Kidney (tissue), 14 donors: Measurements from ENCODE around the gene FBXL7. TPM values are rescaled to one million over a fixed set of nuclear protein-coding genes. Genes with fewer than 3 reads are reported as not detected.
A peak's percentile ranks its signal among the peaks of the same experiment; 100 is the strongest.

Experiments
- DNase-seq, 5 donors: peaks; one replicate each; pipeline ENCODE4 v3.0.0-alpha.2; 2013 to 2020
- FAIRE-seq: peaks from 2 replicates; lab custom pipeline; 2012; peaks lifted over from hg19 to GRCh38; lab: Jason Lieb, UNC
- H3K27ac ChIP-seq, 2 donors: one replicate each; pipeline ENCODE4 v1.7.0; 2013; ENCODE audit warnings: low read depth in 2 of 2, low read length in 2 of 2, inconsistent platforms in 1 of 2
- H3K27me3 ChIP-seq: one replicate; pipeline ENCODE4 v1.7.1; 2013; ENCODE audit warnings: low read length, inconsistent platforms; ENCODE audit not compliant: control insufficient read depth, insufficient read depth
- H3K36me3 ChIP-seq, 3 donors: one replicate each; pipeline versions ENCODE4 v1.7.0 to v1.7.1; 2013; ENCODE audit warnings: low read length in 3 of 3, control low read depth in 1 of 3, inconsistent platforms in 1 of 3; ENCODE audit not compliant: insufficient read depth in 3 of 3, control insufficient read depth in 2 of 3
- H3K4me1 ChIP-seq, 3 donors: one replicate each; pipeline versions ENCODE4 v1.7.0 to v1.7.1; 2013; ENCODE audit warnings: low read length in 3 of 3, inconsistent platforms in 1 of 3, low read depth in 1 of 3; ENCODE audit not compliant: control insufficient read depth in 2 of 3, insufficient read depth in 2 of 3
- H3K4me3 ChIP-seq, 3 donors: one replicate each; pipeline versions ENCODE4 v1.7.0 to v1.8.1; 2013; ENCODE audit warnings: low read length in 3 of 3, control low read depth in 1 of 3, inconsistent platforms in 1 of 3
- H3K9ac ChIP-seq, 3 donors: one replicate each; pipeline versions ENCODE4 v1.7.0 to v1.7.1; 2013; ENCODE audit warnings: low read length in 3 of 3, control low read depth in 1 of 3, inconsistent platforms in 1 of 3
- H3K9me3 ChIP-seq, 3 donors: one replicate each; pipeline versions ENCODE4 v1.7.0 to v1.7.1; 2013; ENCODE audit warnings: low read length in 3 of 3, control low read depth in 1 of 3, inconsistent platforms in 1 of 3; ENCODE audit not compliant: control insufficient read depth in 2 of 3, insufficient read depth in 1 of 3
- CTCF ChIP-seq: IDR thresholded peaks from 3 replicates; pipeline ENCODE4 v1.5.1; 2012; ENCODE audit warnings: mild to moderate bottlenecking, moderate library complexity, borderline replicate concordance; ENCODE audit not compliant: insufficient read depth; ENCODE audit errors: extremely low read depth
- intact Hi-C: fragments of 100-400 bp; cut with DNase I; formaldehyde crosslinking; loops from one replicate; pipeline ENCODE4 v1.11.1; 2022
- polyA plus RNA-seq: library from polyadenylated mRNA; stranded (reverse); fragments of 350-450 nt; fragmentation: Illumina TruSeq; extraction: RNeasy Lipid Tissue Mini Kit (QIAGEN cat#74804); gene quantifications from one replicate; pipeline ENCODE4 v1.2.3, GENCODE V29; 2014; ENCODE audit warnings: low read depth, low replicate concordance; ENCODE audit not compliant: insufficient read depth
- total RNA-seq: library from RNA; stranded (reverse); fragmentation: NEBNext Ultra II Directional; extraction: Animal tissue kit (Norgen Biotek cat#: 25700); gene quantifications from one replicate; pipeline ENCODE4 v1.2.1, GENCODE V29; 2021
- donor health status: control.
- donor health status: control.
- donor health status: control.
- donor health status: control.
- donor health status: control.
- donor health status: DM: yes; HTN: yes; CAD: no.
- donor health status: Normal renal cell carcinoma (clear cell type).

The FBXL7 gene
- total and polyA plus RNA-seq, 2 donors from 2014 or later = 3.9 to 6.1 TPM

- Histone ChIP-seq H3K9me3 (no peaks in the 10 kb centered on the region), H3K27me3 (no peaks in the 10 kb centered on the region), H3K9ac (no peak overlapping the region), H3K4me1 (no peaks in the 10 kb centered on the region), H3K4me3 (no peak overlapping the region), H3K27ac (no peak overlapping the region), H3K36me3 (no peaks in the 10 kb centered on the region)
- TF ChIP-seq CTCF = no peak
- no peak for DNase-seq
- intact Hi-C loops = no loop called here
- FAIRE-seq = no peak
Observed at GRCh38 chr5:15571618-15572017, 71.6 kb downstream of the FBXL7 start.

GRCh38 chr5:15573590-15573989 is 73.6 kb downstream of the FBXL7 start:
- DNase-seq (no peak), FAIRE-seq (no peak)
- intact Hi-C loops = no loop called here
- TF ChIP-seq CTCF = no peak
- Histone ChIP-seq H3K27ac (no peak overlapping the region), H3K27me3 (no peaks in the 10 kb centered on the region), H3K36me3 (no peaks in the 10 kb centered on the region), H3K9me3 (no peaks in the 10 kb centered on the region), H3K9ac (no peak overlapping the region), H3K4me3 (no peak overlapping the region), H3K4me1 (no peaks in the 10 kb centered on the region)

- intact Hi-C loops = no loop called here
- no peak for TF ChIP-seq CTCF
- Histone ChIP-seq H3K9me3 (no peaks in the 10 kb centered on the region), H3K27me3 (no peaks in the 10 kb centered on the region), H3K36me3 (no peaks in the 10 kb centered on the region), H3K4me3 (no peak overlapping the region), H3K27ac (no peak overlapping the region), H3K9ac (no peak overlapping the region), H3K4me1 (no peaks in the 10 kb centered on the region)
- no peak for FAIRE-seq
- no peak for DNase-seq
Observed at GRCh38 chr5:15574128-15574527, 74.1 kb downstream of the FBXL7 start.

- H3K27ac ChIP-seq = no peak overlapping the region
- H3K4me1 ChIP-seq = no peaks in the 10 kb centered on the region
- intact Hi-C loops = no loop called here
- no peaks in the 10 kb centered on the region for H3K9me3 ChIP-seq
- peak in 1 of 5 donors; percentile 26 for DNase-seq
- H3K4me3 ChIP-seq = no peak overlapping the region
- no peak for FAIRE-seq
- TF ChIP-seq CTCF = no peak
- H3K9ac ChIP-seq = no peak overlapping the region
- no peaks in the 10 kb centered on the region for H3K36me3 ChIP-seq
- H3K27me3 ChIP-seq = no peaks in the 10 kb centered on the region
Observed at GRCh38 chr5:15574806-15575325, 74.9 kb downstream of the FBXL7 start.
